ENCODE measurements around the gene PAX2.

PAX2 gene

GRCh38 chr10:100825325-100825875 lies 80.0 kb downstream of the PAX2 start:
- DNase-seq, result no peak

- no peak for DNase-seq
Measured at GRCh38 chr10:100826031-100826651, 80.8 kb downstream of the PAX2 start.

- DNase-seq, result no peak
Measured at GRCh38 chr10:100826661-100826982, 81.2 kb downstream of the PAX2 start.

GRCh38 chr10:100826983-100827818 lies 81.8 kb downstream of the PAX2 start:
- DNase-seq, result peak; percentile 33

GRCh38 chr10:100827819-100828737 lies 82.7 kb downstream of the PAX2 start:
- DNase-seq, result peak; percentile 37

- DNase-seq, result peak; percentile 65
Measured at GRCh38 chr10:100828738-100829096, 83.3 kb downstream of the PAX2 start.

- peak; percentile 7 for DNase-seq
Measured at GRCh38 chr10:100829097-100829870, 83.9 kb downstream of the PAX2 start.

- DNase-seq, result no peak
Measured at GRCh38 chr10:100829933-100830727, 84.7 kb downstream of the PAX2 start.

- DNase-seq, result no peak
Measured at GRCh38 chr10:100830728-100831111, 85.3 kb downstream of the PAX2 start.

GRCh38 chr10:100831742-100832141 lies 86.4 kb downstream of the PAX2 start:
- no peak for DNase-seq

- no peak for DNase-seq
Measured at GRCh38 chr10:100835810-100836209, 90.4 kb downstream of the PAX2 start.

- DNase-seq, result no peak
Measured at GRCh38 chr10:100836891-100837290, 91.5 kb downstream of the PAX2 start.

GRCh38 chr10:100837300-100837699 lies 91.9 kb downstream of the PAX2 start:
- no peak for DNase-seq

GRCh38 chr10:100838986-100839385 lies 93.6 kb downstream of the PAX2 start:
- DNase-seq, result no peak

GRCh38 chr10:100841528-100841927 lies 96.1 kb downstream of the PAX2 start:
- no peak for DNase-seq

GRCh38 chr10:100847440-100847839 lies 102.1 kb downstream of the PAX2 start:
- DNase-seq, result no peak

- DNase-seq, result no peak
Measured at GRCh38 chr10:100848770-100849169, 103.4 kb downstream of the PAX2 start.

GRCh38 chr10:100858261-100858660 lies 112.9 kb downstream of the PAX2 start:
- no peak for DNase-seq

GRCh38 chr10:100858747-100859483 lies 113.5 kb downstream of the PAX2 start:
- DNase-seq, result no peak

GRCh38 chr10:100859484-100859763 lies 114.0 kb downstream of the PAX2 start:
- DNase-seq, result no peak

- no peak for DNase-seq
Measured at GRCh38 chr10:100863433-100863832, 118.1 kb downstream of the PAX2 start.
